Liver (tissue), 9 donors: ENCODE measurements around the gene FAM89B. TPM values are rescaled to one million over a fixed set of nuclear protein-coding genes. Genes with fewer than 3 reads are reported as not detected.

Experiments
- DNase-seq: peaks from one replicate; pipeline ENCODE4 v3.0.0-alpha.2; 2017; ENCODE audit warnings: low spot score
- H3K27ac ChIP-seq, 2 donors: one replicate each; pipeline ENCODE4 v1.7.0; 2013; ENCODE audit warnings: inconsistent platforms in 2 of 2, low read length in 2 of 2, control low read depth in 1 of 2, low read depth in 1 of 2, mild to moderate bottlenecking in 1 of 2
- H3K27me3 ChIP-seq, 4 donors: one replicate each; pipeline versions ENCODE4 v1.6.1 to v1.7.0; 2013; ENCODE audit warnings: low read length in 3 of 4, inconsistent platforms in 1 of 4, mild to moderate bottlenecking in 1 of 4, moderate library complexity in 1 of 4; ENCODE audit not compliant: control insufficient read depth in 4 of 4, insufficient read depth in 4 of 4
- H3K36me3 ChIP-seq, 4 donors: one replicate each; pipeline versions ENCODE4 v1.6.1 to v1.7.0; 2013; ENCODE audit warnings: low read length in 3 of 4, mild to moderate bottlenecking in 3 of 4, low read depth in 1 of 4, moderate library complexity in 1 of 4; ENCODE audit not compliant: control insufficient read depth in 4 of 4, insufficient read depth in 3 of 4
- H3K4me1 ChIP-seq, 4 donors: one replicate each; pipeline versions ENCODE4 v1.6.1 to v1.7.0; 2013; ENCODE audit warnings: low read length in 3 of 4, mild to moderate bottlenecking in 3 of 4, moderate library complexity in 1 of 4; ENCODE audit not compliant: control insufficient read depth in 4 of 4, insufficient read depth in 4 of 4
- H3K4me3 ChIP-seq, 3 donors: one replicate each; pipeline versions ENCODE4 v1.6.1 to v1.7.0; 2013; ENCODE audit warnings: low read length in 3 of 3, control low read depth in 1 of 3, low read depth in 1 of 3, mild to moderate bottlenecking in 1 of 3
- H3K9ac ChIP-seq, 2 donors: one replicate each; pipeline ENCODE4 v1.7.0; 2013; ENCODE audit warnings: low read length in 2 of 2, mild to moderate bottlenecking in 2 of 2, moderate library complexity in 2 of 2, control low read depth in 1 of 2, low read depth in 1 of 2
- H3K9me3 ChIP-seq, 4 donors: one replicate each; pipeline versions ENCODE4 v1.6.1 to v1.7.0; 2013; ENCODE audit warnings: low read length in 3 of 4; ENCODE audit not compliant: control insufficient read depth in 4 of 4
- EGR1 ChIP-seq, 2 donors: IDR thresholded peaks; 2 replicates each; pipeline ENCODE4 v1.6.1; 2016 to 2018; ENCODE audit warnings: antibody characterized with exemption in 2 of 2, low read depth in 2 of 2
- FOXA1 ChIP-seq: IDR thresholded peaks from 2 replicates; pipeline ENCODE4 v1.6.1; 2016; ENCODE audit warnings: antibody characterized with exemption
- FOXA2 ChIP-seq: IDR thresholded peaks from 2 replicates; pipeline ENCODE4 v1.6.1; 2016; ENCODE audit warnings: antibody characterized with exemption
- GABPA ChIP-seq, 2 donors: IDR thresholded peaks in 1 of 2; conservative IDR thresholded peaks in 1 of 2; 2 replicates each; pipeline ENCODE4 v1.6.1; 2016; ENCODE audit warnings: antibody characterized with exemption in 2 of 2, mild to moderate bottlenecking in 1 of 2, moderate library complexity in 1 of 2
- HNF4A ChIP-seq, 2 donors: conservative IDR thresholded peaks; 2 replicates each; pipeline ENCODE4 v1.6.1; 2016; ENCODE audit warnings: antibody characterized with exemption in 2 of 2, mild to moderate bottlenecking in 2 of 2
- HNF4G ChIP-seq: IDR thresholded peaks from 2 replicates; pipeline ENCODE4 v1.6.1; 2016; ENCODE audit warnings: antibody characterized with exemption
- JUND ChIP-seq, 2 donors: IDR thresholded peaks; 2 replicates each; pipeline ENCODE4 v1.6.1; 2016; ENCODE audit warnings: antibody characterized with exemption in 2 of 2
- NR2F2 ChIP-seq: IDR thresholded peaks from 2 replicates; pipeline ENCODE4 v1.6.1; 2016; ENCODE audit warnings: antibody characterized with exemption
- RAD21 ChIP-seq, 2 donors: IDR thresholded peaks; 2 replicates each; pipeline ENCODE4 v1.6.1; 2016; ENCODE audit warnings: antibody characterized with exemption in 2 of 2, mild to moderate bottlenecking in 2 of 2
- RXRA ChIP-seq, 2 donors: IDR thresholded peaks; 2 replicates each; pipeline ENCODE4 v1.6.1; 2017 to 2018; ENCODE audit warnings: antibody characterized with exemption in 2 of 2, mild to moderate bottlenecking in 1 of 2
- SP1 ChIP-seq: IDR thresholded peaks from 2 replicates; pipeline ENCODE4 v1.6.1; 2018; ENCODE audit warnings: antibody characterized with exemption, mild to moderate bottlenecking
- TAF1 ChIP-seq: conservative IDR thresholded peaks from 2 replicates; pipeline ENCODE4 v1.6.1; 2016; ENCODE audit warnings: antibody characterized with exemption, mild to moderate bottlenecking
- YY1 ChIP-seq: IDR thresholded peaks from 2 replicates; pipeline ENCODE4 v1.6.1; 2016; ENCODE audit warnings: antibody characterized with exemption, mild to moderate bottlenecking
- WGBS: extraction: QIAGEN DNeasy Blood & Tissue Kit; methylation state at CpG from one replicate; pipeline ENCODE4 v1.1.7; 2013; 5-methylcytosine and 5-hydroxymethylcytosine counted together
- polyA plus RNA-seq, 2 donors: library from polyadenylated mRNA; stranded (reverse) in 1 of 2; unstranded in 1 of 2; fragments of 200-250 nt in 1 of 2; fragments of >200 nt in 1 of 2; fragmentation: Nextera tagmentation in 1 of 2; extraction: Ambion mirVana in 1 of 2; gene quantifications; one replicate each; pipeline versions ENCODE4 v1.2.1 to v1.2.3, GENCODE V29; 2013 to 2015
- total RNA-seq, 2 donors: library from RNA; depleted of rRNA; stranded (reverse); fragments of >200 nt; gene quantifications; one replicate each; pipeline ENCODE4 v1.2.3, GENCODE V29; 2014
- TF ChIP-seq, protein P1 (sequence below): IDR thresholded peaks from 2 replicates; pipeline ENCODE4 v1.6.1; 2016; ENCODE audit warnings: antibody characterized with exemption
- TF ChIP-seq, protein P2 (sequence below): IDR thresholded peaks from 2 replicates; pipeline ENCODE4 v1.6.1; 2016; ENCODE audit warnings: antibody characterized with exemption
- TF ChIP-seq, protein P3 (sequence below): IDR thresholded peaks from 2 replicates; pipeline ENCODE4 v1.6.1; 2016; ENCODE audit warnings: antibody characterized with exemption, mild to moderate bottlenecking
- TF ChIP-seq, protein P4 (sequence below): IDR thresholded peaks from 2 replicates; pipeline ENCODE4 v1.6.1; 2016; ENCODE audit warnings: antibody characterized with exemption
- TF ChIP-seq, protein P5 (sequence below): fragments of 150-350 bp; IDR thresholded peaks from 2 replicates; pipeline ENCODE4 v1.5.1; 2017; ENCODE audit warnings: improper control_type of control experiment, low read depth, low read length; ENCODE audit not compliant: missing input control
- donor health status: healthy.
- donor health status: healthy.
- donor health status: healthy.
- donor health status: healthy.
- donor health status: healthy.

The FAM89B gene
- total and polyA plus RNA-seq, 4 donors: 4.7 to 16.7 (median 9.5) TPM

GRCh38 chr11:65613091-65613928 is 41.0 kb downstream of the FAM89B start:
- 13% methylated on average over 43 of the region's 43 CpGs for WGBS

GRCh38 chr11:65615229-65615949 is 43.1 kb downstream of the FAM89B start, which contains the start of gene PCNX3:
Gene PCNX3, plus strand, starts transcription at chr11:65615776. Its CDS starts 536 bp downstream, at chr11:65616312.
- peaks cover 15 to 50% (median 41%) of the 10 kb centered on the region in 4 donors for H3K4me1 ChIP-seq
- peak; percentile 100 for DNase-seq
- H3K9me3 ChIP-seq: no peaks in the 10 kb centered on the region
- H3K4me3 ChIP-seq: peak within 1 kb of the TSS; percentile 83 to 92 (median 88)
- WGBS: under 1% methylated on average over 55 of the region's 55 CpGs
- H3K27ac ChIP-seq: peak within 1 kb of the TSS; percentile 60 to 96
- peak within 1 kb of the TSS; percentile 67 to 76 for H3K9ac ChIP-seq
- TF ChIP-seq JUND (IDR thresholded peaks at IDR 0.05) (peak in 1 of 2 donors; percentile 82), EGR1 (IDR thresholded peaks at IDR 0.05; ENCODE audit: low read depth in 2 of 2) (peak; percentile 60 to 73), NR2F2 (peak; percentile 96), RAD21 (IDR thresholded peaks at IDR 0.05) (no peak), YY1 (peak; percentile 84), GABPA (IDR thresholded peaks at IDR 0.05 in 1 of 2, conservative IDR thresholded peaks at IDR 0.05 in 1 of 2) (peak; percentile 95 to 97), TAF1 (no peak), SP1 (peak; percentile 99), HNF4A (conservative IDR thresholded peaks at IDR 0.05) (peak; percentile 74 to 84), HNF4G (peak; percentile 42), FOXA2 (peak; percentile 51), RXRA (IDR thresholded peaks at IDR 0.05) (peak; percentile 57 to 68), FOXA1 (no peak)
- TF ChIP-seq, protein P1, sequence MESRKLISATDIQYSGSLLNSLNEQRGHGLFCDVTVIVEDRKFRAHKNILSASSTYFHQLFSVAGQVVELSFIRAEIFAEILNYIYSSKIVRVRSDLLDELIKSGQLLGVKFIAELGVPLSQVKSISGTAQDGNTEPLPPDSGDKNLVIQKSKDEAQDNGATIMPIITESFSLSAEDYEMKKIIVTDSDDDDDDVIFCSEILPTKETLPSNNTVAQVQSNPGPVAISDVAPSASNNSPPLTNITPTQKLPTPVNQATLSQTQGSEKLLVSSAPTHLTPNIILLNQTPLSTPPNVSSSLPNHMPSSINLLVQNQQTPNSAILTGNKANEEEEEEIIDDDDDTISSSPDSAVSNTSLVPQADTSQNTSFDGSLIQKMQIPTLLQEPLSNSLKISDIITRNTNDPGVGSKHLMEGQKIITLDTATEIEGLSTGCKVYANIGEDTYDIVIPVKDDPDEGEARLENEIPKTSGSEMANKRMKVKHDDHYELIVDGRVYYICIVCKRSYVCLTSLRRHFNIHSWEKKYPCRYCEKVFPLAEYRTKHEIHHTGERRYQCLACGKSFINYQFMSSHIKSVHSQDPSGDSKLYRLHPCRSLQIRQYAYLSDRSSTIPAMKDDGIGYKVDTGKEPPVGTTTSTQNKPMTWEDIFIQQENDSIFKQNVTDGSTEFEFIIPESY: peak; percentile 94
- TF ChIP-seq, protein P2, sequence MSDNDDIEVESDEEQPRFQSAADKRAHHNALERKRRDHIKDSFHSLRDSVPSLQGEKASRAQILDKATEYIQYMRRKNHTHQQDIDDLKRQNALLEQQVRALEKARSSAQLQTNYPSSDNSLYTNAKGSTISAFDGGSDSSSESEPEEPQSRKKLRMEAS: peak; percentile 100
- TF ChIP-seq, protein P3, sequence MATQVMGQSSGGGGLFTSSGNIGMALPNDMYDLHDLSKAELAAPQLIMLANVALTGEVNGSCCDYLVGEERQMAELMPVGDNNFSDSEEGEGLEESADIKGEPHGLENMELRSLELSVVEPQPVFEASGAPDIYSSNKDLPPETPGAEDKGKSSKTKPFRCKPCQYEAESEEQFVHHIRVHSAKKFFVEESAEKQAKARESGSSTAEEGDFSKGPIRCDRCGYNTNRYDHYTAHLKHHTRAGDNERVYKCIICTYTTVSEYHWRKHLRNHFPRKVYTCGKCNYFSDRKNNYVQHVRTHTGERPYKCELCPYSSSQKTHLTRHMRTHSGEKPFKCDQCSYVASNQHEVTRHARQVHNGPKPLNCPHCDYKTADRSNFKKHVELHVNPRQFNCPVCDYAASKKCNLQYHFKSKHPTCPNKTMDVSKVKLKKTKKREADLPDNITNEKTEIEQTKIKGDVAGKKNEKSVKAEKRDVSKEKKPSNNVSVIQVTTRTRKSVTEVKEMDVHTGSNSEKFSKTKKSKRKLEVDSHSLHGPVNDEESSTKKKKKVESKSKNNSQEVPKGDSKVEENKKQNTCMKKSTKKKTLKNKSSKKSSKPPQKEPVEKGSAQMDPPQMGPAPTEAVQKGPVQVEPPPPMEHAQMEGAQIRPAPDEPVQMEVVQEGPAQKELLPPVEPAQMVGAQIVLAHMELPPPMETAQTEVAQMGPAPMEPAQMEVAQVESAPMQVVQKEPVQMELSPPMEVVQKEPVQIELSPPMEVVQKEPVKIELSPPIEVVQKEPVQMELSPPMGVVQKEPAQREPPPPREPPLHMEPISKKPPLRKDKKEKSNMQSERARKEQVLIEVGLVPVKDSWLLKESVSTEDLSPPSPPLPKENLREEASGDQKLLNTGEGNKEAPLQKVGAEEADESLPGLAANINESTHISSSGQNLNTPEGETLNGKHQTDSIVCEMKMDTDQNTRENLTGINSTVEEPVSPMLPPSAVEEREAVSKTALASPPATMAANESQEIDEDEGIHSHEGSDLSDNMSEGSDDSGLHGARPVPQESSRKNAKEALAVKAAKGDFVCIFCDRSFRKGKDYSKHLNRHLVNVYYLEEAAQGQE: no peak
- TF ChIP-seq, protein P4, sequence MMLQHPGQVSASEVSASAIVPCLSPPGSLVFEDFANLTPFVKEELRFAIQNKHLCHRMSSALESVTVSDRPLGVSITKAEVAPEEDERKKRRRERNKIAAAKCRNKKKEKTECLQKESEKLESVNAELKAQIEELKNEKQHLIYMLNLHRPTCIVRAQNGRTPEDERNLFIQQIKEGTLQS: no peak
- TF ChIP-seq, protein P5, sequence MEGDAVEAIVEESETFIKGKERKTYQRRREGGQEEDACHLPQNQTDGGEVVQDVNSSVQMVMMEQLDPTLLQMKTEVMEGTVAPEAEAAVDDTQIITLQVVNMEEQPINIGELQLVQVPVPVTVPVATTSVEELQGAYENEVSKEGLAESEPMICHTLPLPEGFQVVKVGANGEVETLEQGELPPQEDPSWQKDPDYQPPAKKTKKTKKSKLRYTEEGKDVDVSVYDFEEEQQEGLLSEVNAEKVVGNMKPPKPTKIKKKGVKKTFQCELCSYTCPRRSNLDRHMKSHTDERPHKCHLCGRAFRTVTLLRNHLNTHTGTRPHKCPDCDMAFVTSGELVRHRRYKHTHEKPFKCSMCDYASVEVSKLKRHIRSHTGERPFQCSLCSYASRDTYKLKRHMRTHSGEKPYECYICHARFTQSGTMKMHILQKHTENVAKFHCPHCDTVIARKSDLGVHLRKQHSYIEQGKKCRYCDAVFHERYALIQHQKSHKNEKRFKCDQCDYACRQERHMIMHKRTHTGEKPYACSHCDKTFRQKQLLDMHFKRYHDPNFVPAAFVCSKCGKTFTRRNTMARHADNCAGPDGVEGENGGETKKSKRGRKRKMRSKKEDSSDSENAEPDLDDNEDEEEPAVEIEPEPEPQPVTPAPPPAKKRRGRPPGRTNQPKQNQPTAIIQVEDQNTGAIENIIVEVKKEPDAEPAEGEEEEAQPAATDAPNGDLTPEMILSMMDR: no peak
- peaks cover 8 to 26% (median 13%) of the 10 kb centered on the region in 4 donors for H3K36me3 ChIP-seq
- H3K27me3 ChIP-seq: no peaks in the 10 kb centered on the region

More at GRCh38 chr11:65613091-65613928, 41.0 kb downstream of the FAM89B start:
- Histone ChIP-seq H3K9ac (peak overlapping the region; percentile 64 to 76), H3K27ac (peak overlapping the region; percentile 60 to 96), H3K36me3 (peaks cover 3 to 13% (median 6%) of the 10 kb centered on the region in 4 donors), H3K4me1 (peaks cover 15 to 60% (median 47%) of the 10 kb centered on the region in 4 donors), H3K4me3 (peak overlapping the region; percentile 80 to 90 (median 83)), H3K27me3 (no peaks in the 10 kb centered on the region), H3K9me3 (no peaks in the 10 kb centered on the region)
- no peak for DNase-seq
- TF ChIP-seq RXRA (IDR thresholded peaks at IDR 0.05): no peak
- no peak for TF ChIP-seq SP1
